CD14-positive monocyte (primary cell): ENCODE results near the gene PLEKHG4. TPM values are rescaled to one million over a fixed set of nuclear protein-coding genes. Genes with fewer than 3 reads are reported as not detected.
A peak's percentile ranks its signal among the peaks of the same experiment; 100 is the strongest.

Source experiments
- DNase-seq, 3 donors: peaks; one replicate each; pipeline ENCODE4 v3.0.0-alpha.2; 2011 to 2022
- H2AFZ ChIP-seq: 2 replicates; pipeline ENCODE4 v1.6.0; 2012; ENCODE audit warnings: mild to moderate bottlenecking, low read depth, low read length, inconsistent platforms; ENCODE audit not compliant: insufficient read depth, poor library complexity, severe bottlenecking
- H3K27ac ChIP-seq, 2 donors: 1 replicate in 1 of 2; 2 replicates in 1 of 2; pipeline ENCODE4 v1.5.1; 2012 to 2013; ENCODE audit warnings: low read length in 2 of 2, control low read depth in 1 of 2, inconsistent platforms in 1 of 2, low read depth in 1 of 2, mild to moderate bottlenecking in 1 of 2
- H3K27me3 ChIP-seq, 2 donors: one replicate each; pipeline versions ENCODE4 v1.6.0 to v1.6.1; 2011 to 2013; ENCODE audit warnings: low read length in 2 of 2; ENCODE audit not compliant: control insufficient read depth in 2 of 2, insufficient read depth in 2 of 2
- H3K36me3 ChIP-seq, 2 donors: replicated peaks in 1 of 2; 1 replicate in 1 of 2; 2 replicates in 1 of 2; pipeline versions ENCODE4 v1.5.1 to v1.6.1; 2012 to 2013; ENCODE audit warnings: low read length in 2 of 2, control low read depth in 1 of 2, inconsistent platforms in 1 of 2, mild to moderate bottlenecking in 1 of 2; ENCODE audit not compliant: insufficient read depth in 2 of 2, control insufficient read depth in 1 of 2
- H3K4me1 ChIP-seq, 2 donors: 1 replicate in 1 of 2; 2 replicates in 1 of 2; pipeline versions ENCODE4 v1.5.1 to v1.6.1; 2012 to 2013; ENCODE audit warnings: low read length in 2 of 2, control low read depth in 1 of 2, inconsistent platforms in 1 of 2, mild to moderate bottlenecking in 1 of 2, moderate library complexity in 1 of 2; ENCODE audit not compliant: insufficient read depth in 2 of 2, control insufficient read depth in 1 of 2
- H3K4me2 ChIP-seq: replicated peaks from 2 replicates; pipeline ENCODE3; 2012; ENCODE audit warnings: low read length, moderate library complexity, mild to moderate bottlenecking; ENCODE audit not compliant: poor library complexity, severe bottlenecking; ENCODE audit errors: extremely low read depth
- H3K4me3 ChIP-seq, 3 experiments: fragments of 200-600 bp in 1 of 3; sonication (generic) in 1 of 3; replicated peaks in 1 of 3; 1 replicate in 2 of 3; 2 replicates in 1 of 3; pipeline ENCODE4 v1.5.1; 2011 to 2013; ENCODE audit warnings: low read length in 3 of 3, mild to moderate bottlenecking in 3 of 3, control low read depth in 2 of 3, low read depth in 2 of 3, inconsistent platforms in 1 of 3, moderate library complexity in 1 of 3
- H3K79me2 ChIP-seq: 2 replicates; pipeline ENCODE4 v1.6.0; 2012; ENCODE audit warnings: mild to moderate bottlenecking, control low read depth, inconsistent platforms, low read length, moderate library complexity; ENCODE audit not compliant: insufficient read depth
- H3K9ac ChIP-seq: 2 replicates; pipeline ENCODE4 v1.6.0; 2017; ENCODE audit warnings: low read length, mild to moderate bottlenecking; ENCODE audit not compliant: insufficient read depth, poor library complexity, severe bottlenecking
- H3K9me3 ChIP-seq, 2 donors: replicated peaks in 1 of 2; 1 replicate in 1 of 2; 2 replicates in 1 of 2; pipeline versions ENCODE4 v1.5.1 to v1.6.1; 2012 to 2013; ENCODE audit warnings: low read length in 2 of 2, control low read depth in 1 of 2; ENCODE audit not compliant: control insufficient read depth in 1 of 2, insufficient read depth in 1 of 2
- H4K20me1 ChIP-seq: 2 replicates; pipeline ENCODE4 v1.6.0; 2012; ENCODE audit warnings: mild to moderate bottlenecking, low read length, control low read depth, moderate library complexity; ENCODE audit not compliant: insufficient read depth
- H3K27ac Mint-ChIP-seq, 7 donors: one replicate each; pipeline ENCODE4 v1.8.0; 2020; ENCODE audit warnings: mild to moderate bottlenecking in 7 of 7, mixed read lengths in 7 of 7, moderate library complexity in 6 of 7, inconsistent platforms in 2 of 7
- H3K27me3 Mint-ChIP-seq, 3 donors: one replicate each; pipeline ENCODE4 v1.8.0; 2021 to 2022; ENCODE audit warnings: low read depth in 3 of 3, mild to moderate bottlenecking in 3 of 3, mixed read lengths in 3 of 3, moderate library complexity in 3 of 3, inconsistent platforms in 1 of 3
- H3K36me3 Mint-ChIP-seq, 2 donors: one replicate each; pipeline ENCODE4 v1.8.0; 2020; ENCODE audit warnings: mixed read lengths in 2 of 2, inconsistent platforms in 1 of 2, mild to moderate bottlenecking in 1 of 2
- H3K4me1 Mint-ChIP-seq: one replicate; pipeline ENCODE4 v1.8.0; 2020; ENCODE audit warnings: mild to moderate bottlenecking, mixed read lengths
- H3K4me3 Mint-ChIP-seq, 2 donors: one replicate each; pipeline ENCODE4 v1.8.0; 2020; ENCODE audit warnings: mild to moderate bottlenecking in 2 of 2, mixed read lengths in 2 of 2, moderate library complexity in 1 of 2
- H3K9me3 Mint-ChIP-seq, 7 donors: one replicate each; pipeline ENCODE4 v1.8.0; 2020 to 2022; ENCODE audit warnings: mixed read lengths in 7 of 7, mild to moderate bottlenecking in 6 of 7, moderate library complexity in 6 of 7, inconsistent platforms in 2 of 7
- WGBS: methylation state at CpG from one replicate; pipeline ENCODE4 v1.1.5; 2013; ENCODE audit warnings: missing lambda C conversion rate; ENCODE audit not compliant: insufficient coverage; 5-methylcytosine and 5-hydroxymethylcytosine counted together
- intact Hi-C, 2 donors: fragments of 100-400 bp; cut with micrococcal nuclease; formaldehyde crosslinking; loops; one replicate each; pipeline versions ENCODE4 v1.15.0 to v1.15.1; 2023
- polyA minus RNA-seq: library from RNA; depleted of rRNA, polyadenylated mRNA; stranded (reverse); fragments of >200 nt; gene quantifications from 2 replicates; pipeline ENCODE4 v1.2.3, GENCODE V29; 2012
- polyA plus RNA-seq, 3 donors: library from polyadenylated mRNA; depleted of rRNA in 1 of 3; unstranded in 2 of 3; stranded (reverse) in 1 of 3; fragments of 300-500 nt in 2 of 3; fragments of >200 nt in 1 of 3; fragmentation: Illumina TruSeq in 2 of 3; gene quantifications; 1 replicate in 2 of 3; 2 replicates in 1 of 3; pipeline ENCODE4 v1.2.3, GENCODE V29; 2012 to 2021
- total RNA-seq, 12 experiments: library from RNA in 1 of 12; stranded (reverse) in 1 of 12; fragments of 120-200 nt in 1 of 12; gene quantifications; one replicate each; pipeline ENCODE4 v1.2.4 and lab custom pipeline; 2013 to 2026; ENCODE audit warnings: mixed read lengths in 6 of 12, inconsistent platforms in 1 of 12
- TF ChIP-seq, protein P1 (sequence below): fragments of 200-600 bp; IDR thresholded peaks from one replicate; pipeline ENCODE4 v1.8.0; 2022; ENCODE audit warnings: antibody characterized with exemption, mild to moderate bottlenecking

The PLEKHG4 gene
- total RNA-seq (2013): 1.8 TPM
- polyA plus RNA-seq (1 to 10 TPM in 2 of 3 donors, under 1 TPM in 1; 0.79 to 3.2 (median 3.0) TPM), polyA minus RNA-seq (1.4 and 2.0 TPM in 2 replicates), total RNA-seq (lab: John Stamatoyannopoulos, UW) (0.35 to 3.1 (median 2.0) reads per million in 11 experiments)

DNA sequence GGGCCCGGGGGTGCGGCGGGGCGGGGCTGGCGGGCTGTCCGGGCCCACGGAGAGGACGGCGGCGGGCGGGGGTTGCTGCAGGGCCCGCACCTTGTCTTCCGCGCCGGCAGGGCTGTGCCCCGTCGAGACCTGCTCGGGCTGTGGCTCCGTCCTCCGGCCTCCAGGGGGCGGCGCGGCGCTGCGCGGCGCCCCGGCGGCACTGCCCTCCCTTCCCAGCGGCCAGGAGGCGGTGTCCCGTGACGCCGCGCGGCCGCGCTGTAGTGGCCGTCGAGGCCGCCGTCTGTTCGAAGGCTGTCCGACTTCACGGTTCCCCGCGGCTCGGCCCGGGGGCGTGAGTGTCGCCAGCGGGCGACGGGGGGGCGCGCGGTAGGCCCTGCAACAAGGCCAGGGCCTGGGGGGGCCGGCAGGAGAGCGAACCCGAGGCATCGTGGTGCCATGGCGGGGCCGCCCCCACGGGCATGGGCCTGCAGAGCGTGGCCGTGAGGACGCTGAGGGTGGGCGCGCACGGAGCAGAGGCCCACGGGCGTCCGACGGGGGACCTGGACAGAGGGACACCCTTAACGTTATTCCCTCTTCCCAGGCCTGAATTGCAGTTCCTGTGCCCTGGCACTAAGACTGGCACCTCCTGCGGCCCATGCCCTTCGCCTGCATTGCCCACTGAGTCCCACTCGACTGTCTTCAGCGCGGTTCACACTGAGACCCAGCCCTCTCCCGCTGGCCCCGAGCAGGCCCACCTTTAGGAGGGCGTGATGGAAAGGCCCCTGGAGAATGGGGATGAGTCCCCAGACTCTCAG lies at the start of gene PLEKHG4:
TSS of gene PLEKHG4 (plus strand) at position 237 of the 794 bp plus-strand sequence. CDS start at position 750, 513 bp downstream.
- Histone ChIP-seq H3K4me1 (peaks cover 12 to 20% of the 10 kb centered on the region in 2 donors), H3K4me3 (peak within 1 kb of the TSS; percentile 47 to 72 (median 47)), H3K9me3 (no peaks in the 10 kb centered on the region), H3K9ac (peak within 1 kb of the TSS; percentile 77), H4K20me1 (no peaks in the 10 kb centered on the region), H3K4me2 (peak within 1 kb of the TSS; percentile 74), H3K79me2 (peaks cover 4% of the 10 kb centered on the region), H3K27me3 (no peaks in the 10 kb centered on the region), H3K27ac (no peak within 1 kb of the TSS), H2AFZ (peak within 1 kb of the TSS; percentile 92), H3K36me3 (no peaks in the 10 kb centered on the region)
- WGBS: 26% methylated on average over 70 of the region's 83 CpGs
- H3K27ac Mint-ChIP-seq: peak within 1 kb of the TSS in 1 of 7 donors; percentile 70
- peak within 1 kb of the TSS; percentile 75 to 86 for H3K4me3 Mint-ChIP-seq
- H3K27me3 Mint-ChIP-seq: no peaks in the 10 kb centered on the region
- TF ChIP-seq, protein P1, sequence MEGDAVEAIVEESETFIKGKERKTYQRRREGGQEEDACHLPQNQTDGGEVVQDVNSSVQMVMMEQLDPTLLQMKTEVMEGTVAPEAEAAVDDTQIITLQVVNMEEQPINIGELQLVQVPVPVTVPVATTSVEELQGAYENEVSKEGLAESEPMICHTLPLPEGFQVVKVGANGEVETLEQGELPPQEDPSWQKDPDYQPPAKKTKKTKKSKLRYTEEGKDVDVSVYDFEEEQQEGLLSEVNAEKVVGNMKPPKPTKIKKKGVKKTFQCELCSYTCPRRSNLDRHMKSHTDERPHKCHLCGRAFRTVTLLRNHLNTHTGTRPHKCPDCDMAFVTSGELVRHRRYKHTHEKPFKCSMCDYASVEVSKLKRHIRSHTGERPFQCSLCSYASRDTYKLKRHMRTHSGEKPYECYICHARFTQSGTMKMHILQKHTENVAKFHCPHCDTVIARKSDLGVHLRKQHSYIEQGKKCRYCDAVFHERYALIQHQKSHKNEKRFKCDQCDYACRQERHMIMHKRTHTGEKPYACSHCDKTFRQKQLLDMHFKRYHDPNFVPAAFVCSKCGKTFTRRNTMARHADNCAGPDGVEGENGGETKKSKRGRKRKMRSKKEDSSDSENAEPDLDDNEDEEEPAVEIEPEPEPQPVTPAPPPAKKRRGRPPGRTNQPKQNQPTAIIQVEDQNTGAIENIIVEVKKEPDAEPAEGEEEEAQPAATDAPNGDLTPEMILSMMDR: peak; percentile 88
- no peaks in the 10 kb centered on the region for H3K9me3 Mint-ChIP-seq
- peaks cover 13 to 14% of the 10 kb centered on the region in 2 donors for H3K36me3 Mint-ChIP-seq
- peaks cover 14% of the 10 kb centered on the region for H3K4me1 Mint-ChIP-seq
- DNase-seq: peak; percentile 71 to 80 (median 77)
- intact Hi-C loops: loop anchor here (5.0 kb wide), 1 partner anchor 118 kb away; no protein-coding TSS in a partner anchor

DNA sequence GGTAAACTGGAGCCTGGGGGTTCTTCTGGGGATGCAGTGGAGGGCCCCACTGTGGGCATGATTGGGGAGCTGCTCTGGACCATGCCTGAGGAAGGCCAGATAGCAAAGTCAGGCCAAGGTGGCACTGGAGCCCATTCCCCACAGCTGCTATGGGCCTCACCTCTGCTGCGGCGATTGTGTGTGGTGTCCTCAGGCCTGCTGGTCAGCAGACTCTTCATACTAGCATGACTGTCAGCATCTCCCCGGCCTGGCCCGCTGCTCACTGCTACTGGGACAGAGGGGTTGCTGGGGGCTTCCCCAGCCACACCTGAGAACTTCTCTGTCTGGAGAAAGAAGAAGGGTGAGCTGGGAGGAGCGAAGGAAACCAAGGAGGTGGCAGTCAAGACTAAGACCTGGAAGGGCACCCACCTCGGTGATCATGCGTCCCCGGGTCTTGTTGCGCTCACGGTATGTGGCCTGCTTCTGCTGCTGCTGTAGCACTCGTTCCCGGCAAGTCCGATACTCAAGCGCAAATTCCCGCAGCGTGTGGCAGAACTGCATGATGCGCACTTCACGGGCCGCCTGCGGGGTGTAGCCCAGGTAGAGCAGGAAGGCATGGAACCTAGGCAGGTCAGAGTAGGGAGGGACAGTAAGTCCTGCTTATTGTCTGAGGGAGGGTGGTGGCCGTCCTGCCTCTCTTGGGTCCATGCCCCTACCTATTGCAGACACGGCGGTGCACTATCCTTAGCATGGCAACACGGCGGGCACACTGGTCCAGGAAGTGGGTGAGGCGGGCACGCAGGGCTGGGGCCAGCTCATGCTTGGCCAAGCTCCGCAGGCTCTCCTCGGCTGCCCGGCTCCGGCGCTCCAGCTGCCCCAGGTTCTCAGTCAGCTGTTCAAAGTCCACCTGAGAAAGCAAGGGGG lies 49.2 kb upstream of the PLEKHG4 start:
- intact Hi-C loops: loop anchor here (5.0 kb wide), 1 partner anchor 38 kb away; the partner anchor contains the start of genes E2F4 (in 2 of the 2) and EXOC3L1 (in 2 of the 2)

More for the DNA sequence above, 49.2 kb upstream of the PLEKHG4 start:
- Histone ChIP-seq H3K9me3 (no peaks in the 10 kb centered on the region), H3K4me2 (no peak overlapping the region), H3K36me3 (peaks cover 59 to 68% of the 10 kb centered on the region in 2 donors), H3K79me2 (peaks cover 28% of the 10 kb centered on the region), H3K4me1 (peaks cover 17 to 23% of the 10 kb centered on the region in 2 donors), H3K27me3 (no peaks in the 10 kb centered on the region), H3K27ac (no peak overlapping the region), H2AFZ (no peak overlapping the region), H3K4me3 (no peak overlapping the region), H4K20me1 (peaks cover 41% of the 10 kb centered on the region), H3K9ac (no peak overlapping the region)
- Mint-ChIP-seq H3K27me3 (peaks cover 0 to 1% (median under 1%) of the 10 kb centered on the region in 3 donors), H3K4me1 (peaks cover 25% of the 10 kb centered on the region), H3K36me3 (peaks cover 55 to 68% of the 10 kb centered on the region in 2 donors), H3K27ac (peak overlapping the region in 1 of 7 donors; percentile 26), H3K9me3 (peaks cover 0 to 3% (median 0%) of the 10 kb centered on the region in 7 donors), H3K4me3 (no peak overlapping the region)
- TF ChIP-seq, protein P1: no peak
- 95% methylated on average over 30 of the region's 32 CpGs for WGBS
- DNase-seq: no peak
